Activated CD8-positive, alpha-beta memory T cell treated with anti-CD3 and anti-CD28 coated beads for 1 hour (primary cell): Measurements from ENCODE around the gene RARB.

Experiments used
- DNase-seq, 2 donors: peaks; one replicate each; pipeline ENCODE4 v3.0.0-alpha.2; 2020; ENCODE audit warnings: low read depth in 1 of 2; ENCODE audit errors: extremely low read depth in 1 of 2

The RARB gene

DNA sequence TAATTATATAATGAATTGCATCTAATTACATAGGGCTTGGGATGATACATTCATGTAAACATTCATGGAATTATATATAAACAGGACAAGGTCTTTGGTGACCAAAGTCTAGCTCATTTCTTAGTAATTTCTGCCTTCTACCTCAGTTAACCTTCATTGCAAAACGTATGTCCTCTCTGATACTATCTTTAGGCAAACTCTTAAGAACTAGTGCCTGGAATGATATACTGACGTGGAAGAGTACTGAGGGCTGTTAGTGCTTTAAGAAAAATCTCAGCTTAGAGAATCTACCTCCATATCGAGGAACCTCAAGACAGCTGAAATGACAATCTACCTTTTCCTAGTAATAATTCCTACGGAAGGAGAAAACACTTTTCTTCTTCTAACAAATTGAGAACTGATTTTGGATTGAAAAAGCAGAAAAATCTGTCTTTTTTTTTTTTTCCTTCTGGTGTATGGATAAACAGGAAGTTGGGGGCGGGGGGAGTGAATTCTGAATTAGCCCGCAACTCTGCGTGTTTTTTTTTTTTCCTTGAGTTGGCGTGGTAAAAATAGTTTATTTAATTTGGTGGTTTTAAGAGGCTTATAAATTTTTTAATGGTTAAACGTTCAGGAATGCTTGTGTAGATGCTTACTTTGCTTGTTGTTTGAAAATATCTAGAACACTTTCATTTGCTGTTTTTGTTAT is 43.2 kb downstream of the RARB start:
- no peak for DNase-seq

DNA sequence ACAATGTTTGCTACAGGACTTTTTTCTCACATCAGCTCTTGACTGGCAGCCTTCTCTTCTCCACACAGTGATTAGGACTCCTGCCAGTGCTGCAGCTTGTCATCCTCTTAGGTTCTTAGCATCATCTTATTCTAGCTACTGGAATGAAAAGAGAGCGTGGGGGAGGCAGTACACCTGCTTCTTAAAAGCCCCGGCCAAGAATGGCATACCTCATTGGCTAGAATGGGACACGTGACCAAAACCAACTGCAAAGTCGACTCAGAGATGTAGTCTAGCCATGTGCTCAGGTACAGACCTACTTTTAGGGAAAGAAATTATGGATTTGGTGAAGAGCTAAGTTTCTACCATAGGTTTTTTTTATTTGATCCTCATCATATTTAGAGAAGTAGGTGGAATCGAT is 44.1 kb downstream of the RARB start:
- no peak for DNase-seq

DNA sequence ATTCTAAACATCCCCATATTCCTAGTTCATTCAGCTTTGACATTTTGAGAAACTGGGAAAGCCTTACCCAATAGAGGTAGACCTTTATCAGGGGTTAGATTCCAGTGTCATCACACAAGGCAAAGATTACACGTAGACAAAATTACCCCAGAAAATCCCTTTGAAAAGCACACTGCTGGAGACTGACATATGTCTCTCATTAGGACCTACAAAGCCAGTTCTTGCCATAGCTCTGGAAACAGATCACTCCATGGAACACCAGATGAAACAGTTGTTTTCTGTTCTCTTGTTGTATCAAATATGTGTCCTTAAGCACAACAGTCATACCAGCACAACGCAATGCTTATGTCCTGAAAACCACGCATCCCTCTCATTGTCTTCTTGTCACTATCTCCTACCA is 44.7 kb downstream of the RARB start:
- DNase-seq, result no peak

- DNase-seq, result no peak
Observed at GRCh38 chr3:25473246-25473645, 45.2 kb downstream of the RARB start.

- DNase-seq, result no peak
Observed at GRCh38 chr3:25474052-25474451, 46.0 kb downstream of the RARB start.

DNA sequence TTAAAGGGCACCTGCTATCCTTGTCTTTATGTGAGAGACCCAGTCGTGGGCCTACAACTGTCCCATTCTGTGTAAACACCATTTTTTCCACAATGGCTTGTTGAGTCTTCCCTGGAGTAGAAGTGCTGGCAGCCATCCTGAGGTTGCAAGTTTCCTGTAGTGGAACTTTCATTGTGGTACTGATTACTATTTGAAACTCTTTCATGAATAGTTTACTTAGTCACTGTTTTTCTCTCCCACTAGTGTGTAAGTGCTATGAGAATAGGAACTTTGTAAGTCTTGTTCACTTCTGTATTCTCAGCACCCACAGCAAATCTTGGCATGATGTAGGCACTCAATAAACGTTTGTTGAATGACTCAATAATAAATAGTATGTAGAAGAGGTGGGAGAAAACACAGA is 48.6 kb downstream of the RARB start:
- DNase-seq, result no peak

DNA sequence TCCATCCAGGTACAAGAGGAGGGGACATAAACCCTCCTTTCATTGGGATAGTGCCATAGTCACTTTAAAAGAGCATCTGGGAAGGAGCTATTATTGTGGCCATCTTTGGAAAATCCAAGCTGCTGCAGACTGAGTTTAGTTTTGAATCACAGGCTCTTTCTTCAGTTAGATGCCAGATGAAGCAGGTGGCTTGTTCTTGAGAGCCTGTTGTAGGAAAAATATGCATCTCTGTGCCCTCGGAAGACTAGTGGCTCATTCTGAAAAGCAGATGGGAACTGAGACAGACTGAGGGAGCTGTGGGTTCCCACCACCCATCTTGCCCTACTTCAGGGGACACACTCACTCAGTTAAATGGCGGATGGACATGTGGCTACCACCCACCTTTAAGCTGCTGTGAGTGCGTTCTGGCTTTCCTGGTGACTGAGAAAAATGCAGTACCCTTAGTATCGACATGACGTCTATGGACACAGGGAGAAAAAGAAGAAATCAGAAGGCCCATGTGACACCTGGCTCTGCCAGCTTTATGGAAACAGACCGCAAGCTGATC is 50.2 kb downstream of the RARB start:
- no peak for DNase-seq

- no peak for DNase-seq
Observed at GRCh38 chr3:25478964-25479726, 51.1 kb downstream of the RARB start.

- no peak for DNase-seq
Observed at GRCh38 chr3:25479727-25480010, 51.6 kb downstream of the RARB start.

DNA sequence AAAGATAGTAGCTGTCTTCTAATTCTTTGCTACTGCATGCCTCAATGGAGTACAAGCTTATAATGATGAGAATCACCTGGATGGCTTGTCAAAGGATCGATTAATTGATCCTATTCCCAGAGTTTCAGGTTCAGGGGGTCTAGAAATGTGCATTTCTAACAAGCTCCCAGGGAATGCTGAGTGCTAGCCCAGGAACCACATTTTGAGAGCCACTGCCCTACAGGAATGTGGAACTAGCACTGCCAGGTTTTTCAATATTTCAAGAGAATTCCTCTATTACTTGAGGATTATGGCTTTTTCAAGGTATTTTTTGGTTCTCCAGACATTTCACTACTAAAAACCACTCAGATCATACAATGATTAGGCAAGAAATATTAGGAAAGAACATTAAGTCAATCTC is 52.7 kb downstream of the RARB start:
- DNase-seq, result no peak

GRCh38 chr3:25481386-25481785 is 53.3 kb downstream of the RARB start:
- no peak for DNase-seq

- DNase-seq, result no peak
Observed at GRCh38 chr3:25483456-25483855, 55.4 kb downstream of the RARB start.

- no peak for DNase-seq
Observed at GRCh38 chr3:25485673-25486072, 57.6 kb downstream of the RARB start.

DNA sequence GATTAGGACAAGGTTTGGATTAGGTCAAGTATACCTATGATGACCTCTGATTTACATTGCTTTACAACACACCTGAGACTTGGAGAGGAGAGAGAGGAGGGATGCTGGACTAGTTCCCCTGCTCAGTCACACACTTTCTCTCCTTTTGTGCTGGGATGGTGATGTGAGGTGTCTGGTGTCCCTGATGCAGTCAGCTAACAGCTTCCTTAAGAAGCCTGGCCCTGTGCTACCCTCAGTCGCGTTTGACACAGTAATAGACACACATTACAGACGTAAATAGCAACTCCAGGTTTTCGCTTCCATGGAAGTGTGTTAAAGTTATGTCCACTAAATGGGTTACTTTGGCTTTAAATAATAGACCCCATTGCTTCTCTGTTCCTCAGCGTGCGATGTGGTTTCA is 58.9 kb downstream of the RARB start:
- no peak for DNase-seq

DNA sequence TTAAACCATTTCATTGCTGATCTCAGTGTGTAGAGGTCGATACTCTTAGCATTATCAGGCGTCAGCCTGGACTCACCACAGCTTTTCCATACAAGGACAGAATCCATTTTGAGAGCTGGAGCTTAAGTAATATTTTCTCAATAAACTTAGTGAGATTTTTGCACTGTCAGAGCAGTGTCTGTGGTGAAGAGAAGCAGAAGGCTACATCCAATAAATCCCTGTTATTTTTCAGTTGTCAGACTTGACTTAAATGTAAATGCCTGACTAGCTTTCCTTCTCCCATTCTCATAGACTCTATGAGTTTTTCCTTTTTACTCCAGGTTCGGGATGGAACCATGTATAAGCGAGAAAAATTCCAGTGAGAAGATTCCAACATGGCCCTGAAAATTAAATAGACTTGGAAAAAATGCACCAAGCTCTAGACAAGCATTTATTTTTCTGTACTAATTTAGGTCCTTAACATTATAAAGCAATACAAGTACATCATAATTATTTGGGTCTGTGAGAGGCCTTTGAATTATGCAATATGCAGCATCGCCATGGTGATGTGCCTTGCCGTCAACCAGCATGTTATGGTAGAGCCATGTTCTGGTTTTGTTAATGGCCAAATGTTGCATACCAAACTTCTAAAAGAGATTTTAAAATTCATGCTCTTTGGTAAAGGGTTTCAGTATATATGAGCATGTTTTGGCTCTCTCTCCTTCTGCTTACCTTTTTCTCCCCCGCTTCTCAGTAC is 62.0 kb downstream of the RARB start:
- no peak for DNase-seq

- no peak for DNase-seq
Observed at GRCh38 chr3:25493246-25493645, 65.2 kb downstream of the RARB start.

DNA sequence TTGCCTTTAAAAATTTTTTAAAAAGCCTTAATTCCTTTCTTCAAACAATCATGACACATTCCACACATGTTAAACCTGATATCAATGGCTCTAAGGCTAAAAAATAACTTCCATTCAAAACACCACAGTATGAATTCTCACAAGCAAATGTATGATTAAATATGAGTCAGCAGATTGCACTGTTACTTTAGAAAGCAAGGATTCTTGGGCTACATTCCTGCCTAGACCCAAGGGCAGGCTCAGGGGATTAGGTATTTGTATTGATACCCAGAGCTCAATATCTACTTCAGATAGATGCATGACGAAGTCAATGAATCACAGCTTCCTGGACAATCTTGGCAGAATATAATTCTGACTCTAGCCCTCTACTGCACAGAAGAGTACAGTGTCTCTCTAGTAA is 65.7 kb downstream of the RARB start:
- DNase-seq, result no peak

DNA sequence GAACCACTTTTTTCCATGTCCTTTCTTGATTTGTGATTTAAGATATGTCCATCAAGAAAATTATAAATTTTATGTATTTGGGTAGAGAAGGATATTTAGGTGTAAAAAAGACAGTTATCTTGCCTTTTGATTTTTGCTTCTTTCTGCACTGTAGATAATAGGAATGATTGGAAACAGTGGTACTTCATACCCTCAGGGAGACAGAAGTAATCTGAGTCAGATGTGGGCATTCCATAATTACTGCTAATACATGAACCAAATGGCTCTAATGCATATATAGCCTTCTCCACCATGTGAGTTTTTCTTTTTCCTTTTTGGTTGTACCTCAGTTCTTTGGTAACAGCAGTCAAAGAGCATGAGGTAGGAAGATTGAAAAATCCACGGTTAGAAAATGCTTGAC is 67.2 kb downstream of the RARB start:
- no peak for DNase-seq

DNA sequence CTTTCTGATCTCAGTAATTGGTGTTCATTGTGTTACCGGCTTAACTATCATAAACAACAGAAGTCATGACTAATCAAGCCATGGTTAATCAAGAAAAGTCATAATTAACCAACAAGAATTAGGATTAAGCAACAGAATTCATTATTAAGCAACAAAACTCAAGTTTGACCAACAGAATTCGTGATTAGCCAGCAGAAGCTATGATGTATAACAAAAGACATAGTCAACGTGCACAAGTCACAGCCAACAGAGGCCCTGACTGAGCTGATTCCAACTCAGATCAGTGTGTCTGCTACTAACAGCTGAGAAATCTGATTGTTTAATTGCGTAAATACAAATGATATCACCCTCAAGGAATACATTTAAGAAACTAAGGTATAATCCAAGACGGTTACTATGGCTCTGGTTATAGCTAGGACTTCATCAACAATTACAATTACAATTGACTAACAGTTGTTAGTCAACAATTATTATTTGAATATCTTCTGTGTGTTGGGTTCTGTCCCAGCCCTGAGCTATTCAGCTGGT is 67.7 kb downstream of the RARB start:
- no peak for DNase-seq

- no peak for DNase-seq
Observed at GRCh38 chr3:25497096-25497495, 69.0 kb downstream of the RARB start.

DNA sequence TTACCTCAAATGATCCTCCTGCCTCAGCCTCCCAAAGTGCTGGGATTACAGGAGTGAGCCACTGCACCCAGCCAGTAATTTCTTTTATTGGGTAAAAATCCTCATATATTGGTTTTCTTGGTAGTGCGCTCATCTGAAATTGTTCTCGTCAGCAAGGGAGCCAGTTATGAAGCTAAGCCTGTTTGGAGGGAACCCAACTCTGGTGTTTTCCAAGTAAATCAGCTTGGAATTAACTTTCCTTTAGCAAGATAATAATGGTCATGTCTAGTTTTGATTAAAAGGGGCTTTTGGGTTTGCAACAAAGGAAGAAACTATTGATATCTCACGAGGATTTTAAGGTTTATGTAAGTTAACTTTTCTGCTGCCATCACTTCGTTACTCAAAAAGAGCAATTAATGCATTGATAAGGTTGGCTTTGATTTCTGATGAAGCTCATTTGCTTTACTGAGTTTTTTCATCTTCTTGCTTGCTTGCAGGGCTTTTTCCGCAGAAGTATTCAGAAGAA is 72.7 kb downstream of the RARB start:
- no peak for DNase-seq
